ENCODE results near the gene LZTR1. TPM values are rescaled to one million over a fixed set of nuclear protein-coding genes. Genes with fewer than 3 reads are reported as not detected.

Gene LZTR1
- total and polyA plus RNA-seq, 2 experiments from 2014 or later = 9.2 to 39.9 TPM

DNA sequence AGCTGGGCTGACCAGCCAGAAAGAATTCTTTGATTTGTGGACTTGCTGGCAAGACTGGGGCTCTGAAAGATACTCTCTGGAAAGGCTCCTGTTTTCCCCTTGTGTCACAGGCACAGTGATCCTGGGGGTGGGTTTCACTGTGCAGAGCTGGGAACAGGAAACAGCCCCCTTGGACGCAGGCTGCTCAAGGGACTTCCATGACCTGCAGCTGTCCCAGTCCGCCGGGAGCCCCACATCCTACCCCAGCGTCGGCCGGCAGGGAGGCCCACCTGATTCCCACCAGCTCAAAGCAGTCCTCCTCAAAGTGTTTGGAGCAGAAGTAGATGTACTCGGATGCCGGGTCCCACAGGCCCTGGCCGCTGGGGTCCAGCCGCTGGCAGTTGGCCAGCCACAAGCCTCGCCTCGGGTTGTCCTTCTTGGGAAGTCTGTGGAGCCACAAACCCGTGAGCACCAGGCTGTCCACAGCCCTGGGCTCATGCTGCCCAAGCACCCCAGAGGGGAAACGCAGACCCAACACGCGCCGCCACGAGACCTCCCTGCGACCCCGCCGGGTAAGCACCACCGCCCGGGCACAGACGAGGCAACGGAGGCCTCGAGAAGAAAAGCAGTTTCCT, 19.0 kb downstream of the LZTR1 start:
- Mint-ChIP-seq H3K4me3 (peak overlapping the region; percentile 91), H3K4me1 (peaks cover 8% of the 10 kb centered on the region; the same call in 2 of the 3 replicates), H3K36me3 (ENCODE audit: low read depth) (peaks cover 19% of the 10 kb centered on the region; the same call in 1 of the 3 replicates), H3K27me3 (ENCODE audit: insufficient read depth, low read depth, poor library complexity) (peaks cover 10% of the 10 kb centered on the region), H3K27ac (peak overlapping the region; percentile 95), H3K9me3 (no peaks in the 10 kb centered on the region)
- Histone ChIP-seq H3K27me3 (ENCODE audit: insufficient read depth) (no peaks in the 10 kb centered on the region), H3K27ac (ENCODE audit: low read depth) (peak overlapping the region; percentile 96; the same call in 1 of the 2 replicates), H3K9me2 (ENCODE audit: insufficient read depth) (no peaks in the 10 kb centered on the region), H3K79me2 (replicated peaks; ENCODE audit: insufficient read depth) (0 out of 2 replicates have a peak, but pooled peaks cover 4% of the 10 kb centered on the region), H3K36me3 (ENCODE audit: insufficient read depth) (no peaks in the 10 kb centered on the region), H3F3A (replicated peaks; ENCODE audit: low read depth) (peaks cover 10% of the 10 kb centered on the region; the same call in 1 of the 2 replicates), H2AFZ (peak overlapping the region; percentile 78), H3K4me1 (ENCODE audit: insufficient read depth) (peaks cover 9% of the 10 kb centered on the region), H3K4me3 (peak overlapping the region; percentile 87), H3K4me2 (peak overlapping the region; percentile 96), H4K20me1 (replicated peaks; ENCODE audit: insufficient read depth) (no peaks in the 10 kb centered on the region)
- no peak for TF ChIP-seq EZH2phosphoT487 (IDR thresholded peaks at IDR 0.05; ENCODE audit: unreplicated experiment)
- no peak for TF ChIP-seq ZNF114 (CRISPR knock-in tag; IDR thresholded peaks at IDR 0.05)
- TF ChIP-seq, protein P1, sequence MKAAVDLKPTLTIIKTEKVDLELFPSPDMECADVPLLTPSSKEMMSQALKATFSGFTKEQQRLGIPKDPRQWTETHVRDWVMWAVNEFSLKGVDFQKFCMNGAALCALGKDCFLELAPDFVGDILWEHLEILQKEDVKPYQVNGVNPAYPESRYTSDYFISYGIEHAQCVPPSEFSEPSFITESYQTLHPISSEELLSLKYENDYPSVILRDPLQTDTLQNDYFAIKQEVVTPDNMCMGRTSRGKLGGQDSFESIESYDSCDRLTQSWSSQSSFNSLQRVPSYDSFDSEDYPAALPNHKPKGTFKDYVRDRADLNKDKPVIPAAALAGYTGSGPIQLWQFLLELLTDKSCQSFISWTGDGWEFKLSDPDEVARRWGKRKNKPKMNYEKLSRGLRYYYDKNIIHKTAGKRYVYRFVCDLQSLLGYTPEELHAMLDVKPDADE (IDR thresholded peaks at IDR 0.05) = no peak
- no peak for TF ChIP-seq NANOG (IDR thresholded peaks at IDR 0.05; ENCODE audit: borderline replicate concordance)
- no peak for TF ChIP-seq STAT1 (IDR thresholded peaks at IDR 0.05; ENCODE audit: unreplicated experiment)
- no peak for TF ChIP-seq ZNF331 (CRISPR knock-in tag; IDR thresholded peaks at IDR 0.05; ENCODE audit: low read depth)
- TF ChIP-seq REST (IDR thresholded peaks at IDR 0.05; ENCODE audit: unreplicated experiment) = no peak
- TF ChIP-seq JUNB (IDR thresholded peaks at IDR 0.05; ENCODE audit: unreplicated experiment) = no peak
- no peak for TF ChIP-seq POLR2AphosphoS5 (IDR thresholded peaks at IDR 0.05; ENCODE audit: low read depth)
- TF ChIP-seq ZNF462 (CRISPR knock-in tag; IDR thresholded peaks at IDR 0.05) = no peak
- TF ChIP-seq CREB1 (CRISPR knock-in tag; IDR thresholded peaks at IDR 0.05; ENCODE audit: low read depth) = no peak
- TF ChIP-seq, protein P2, sequence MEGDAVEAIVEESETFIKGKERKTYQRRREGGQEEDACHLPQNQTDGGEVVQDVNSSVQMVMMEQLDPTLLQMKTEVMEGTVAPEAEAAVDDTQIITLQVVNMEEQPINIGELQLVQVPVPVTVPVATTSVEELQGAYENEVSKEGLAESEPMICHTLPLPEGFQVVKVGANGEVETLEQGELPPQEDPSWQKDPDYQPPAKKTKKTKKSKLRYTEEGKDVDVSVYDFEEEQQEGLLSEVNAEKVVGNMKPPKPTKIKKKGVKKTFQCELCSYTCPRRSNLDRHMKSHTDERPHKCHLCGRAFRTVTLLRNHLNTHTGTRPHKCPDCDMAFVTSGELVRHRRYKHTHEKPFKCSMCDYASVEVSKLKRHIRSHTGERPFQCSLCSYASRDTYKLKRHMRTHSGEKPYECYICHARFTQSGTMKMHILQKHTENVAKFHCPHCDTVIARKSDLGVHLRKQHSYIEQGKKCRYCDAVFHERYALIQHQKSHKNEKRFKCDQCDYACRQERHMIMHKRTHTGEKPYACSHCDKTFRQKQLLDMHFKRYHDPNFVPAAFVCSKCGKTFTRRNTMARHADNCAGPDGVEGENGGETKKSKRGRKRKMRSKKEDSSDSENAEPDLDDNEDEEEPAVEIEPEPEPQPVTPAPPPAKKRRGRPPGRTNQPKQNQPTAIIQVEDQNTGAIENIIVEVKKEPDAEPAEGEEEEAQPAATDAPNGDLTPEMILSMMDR (conservative IDR thresholded peaks at IDR 0.05; ENCODE audit: low read depth in 2 of 2) = no peak
- TF ChIP-seq EZH2 (IDR thresholded peaks at IDR 0.05; ENCODE audit: low read depth, unreplicated experiment) = no peak
- no peak for DNase-seq (ENCODE audit: low spot score)
- ATAC-seq = no peak
